H1 (cell line): Measurements from ENCODE around the gene PDE9A. TPM values are rescaled to one million over a fixed set of nuclear protein-coding genes. Genes with fewer than 3 reads are reported as not detected.

Source experiments
- CHD2 ChIP-seq: IDR thresholded peaks from 2 replicates; pipeline ENCODE4 v1.6.1; 2012; ENCODE audit warnings: low read length, improper control_type of control experiment
- YY1 ChIP-seq: IDR thresholded peaks from 2 replicates; pipeline ENCODE4 v1.6.1; 2011; ENCODE audit warnings: low read depth, mild to moderate bottlenecking, low read length
- polyA plus RNA-seq, 7 experiments: library from polyadenylated mRNA; depleted of rRNA in 3 of 7; stranded (reverse) in 5 of 7; unstranded in 2 of 7; fragments of >200 nt in 5 of 7; fragments of 200-250 nt in 2 of 7; gene quantifications; 1 replicate in 5 of 7; 2 replicates in 1 of 7; 4 replicates in 1 of 7; pipeline versions ENCODE4 v1.2.1 to v1.2.3, GENCODE V29; 2011 to 2013; ENCODE audit warnings: missing spikeins in 2 of 7, mixed read lengths in 2 of 7
- total RNA-seq: library from RNA; stranded (reverse); fragmentation: NEBNext Ultra II Directional; extraction: Animal tissue kit (Norgen Biotek cat#: 25700); gene quantifications from 2 replicates; pipeline ENCODE4 v1.2.1, GENCODE V29; 2021

Gene PDE9A
- total and polyA plus RNA-seq, 2 of the 8 experiments (the other 6 are each of a cell fraction or from before 2014, with no cell fraction given): 39.2 to 45.9 TPM

GRCh38 chr21:42612390-42612789, 41.0 kb upstream of the PDE9A start (continued):
- TF ChIP-seq CHD2 (no peak), YY1 (no peak)
